SK-N-SH (cell line): ENCODE data around the gene OLAH. TPM values are rescaled to one million over a fixed set of nuclear protein-coding genes. Genes with fewer than 3 reads are reported as not detected.

Source experiments
- CTCF ChIA-PET: fragments of 300-600, 350-600 bp; formaldehyde crosslinking; extraction: SDS; loops from one replicate; lab custom pipeline; 2021; lab: Yijun Ruan, JAX
- POLR2A ChIA-PET: fragments of 350-600 bp; sonication (Branson Sonifier 250); formaldehyde crosslinking; extraction: SDS; loops from one replicate; lab custom pipeline; 2020; ENCODE audit warnings: antibody characterized with exemption, inconsistent platforms; lab: Yijun Ruan, JAX
- DNase-seq: peaks from one replicate; pipeline ENCODE4 v3.0.0; 2012
- H2AFZ ChIP-seq: fragments of 200-600 bp; sonication (generic); 2 replicates; pipeline ENCODE4 v1.8.1; 2016; ENCODE audit warnings: antibody characterized with exemption, mild to moderate bottlenecking, low read depth
- H3F3A ChIP-seq: fragments of 200-600 bp; sonication (generic); replicated peaks from 2 replicates; pipeline ENCODE3; 2016; ENCODE audit warnings: antibody characterized with exemption, mild to moderate bottlenecking; ENCODE audit not compliant: insufficient read depth
- H3K27ac ChIP-seq, 2 experiments: fragments of 200-500 bp in 1 of 2; fragments of 200-600 bp in 1 of 2; sonication (Bioruptor generic) in 1 of 2; sonication (generic), shearing (Covaris generic) in 1 of 2; 2 replicates each; pipeline versions ENCODE4 v1.5.1 to v1.6.1; 2014 to 2016; ENCODE audit warnings: low read depth in 2 of 2, inconsistent platforms in 1 of 2, low read length in 1 of 2, mild to moderate bottlenecking in 1 of 2, mixed read lengths in 1 of 2
- H3K27me3 ChIP-seq: fragments of 200-600 bp; sonication (generic), shearing (Covaris generic); 2 replicates; pipeline ENCODE4 v1.6.1; 2016; ENCODE audit warnings: mixed run types; ENCODE audit not compliant: insufficient read depth
- H3K36me3 ChIP-seq, 2 experiments: fragments of 200-500 bp in 1 of 2; fragments of 200-600 bp in 1 of 2; sonication (Bioruptor generic) in 1 of 2; sonication (generic) in 1 of 2; replicated peaks in 1 of 2; 2 replicates each; pipeline versions ENCODE3 to v1.5.1; 2014 to 2016; ENCODE audit warnings: low read length in 1 of 2, mild to moderate bottlenecking in 1 of 2; ENCODE audit not compliant: insufficient read depth in 2 of 2, control insufficient read depth in 1 of 2
- H3K4me1 ChIP-seq, 2 experiments: fragments of 200-500 bp in 1 of 2; fragments of 200-600 bp in 1 of 2; sonication (Bioruptor generic) in 1 of 2; sonication (generic), shearing (Covaris generic) in 1 of 2; 2 replicates each; pipeline versions ENCODE4 v1.5.1 to v1.6.1; 2014 to 2016; ENCODE audit warnings: low read depth in 1 of 2, low read length in 1 of 2, mixed run types in 1 of 2; ENCODE audit not compliant: insufficient read depth in 2 of 2, control insufficient read depth in 1 of 2
- H3K4me2 ChIP-seq: fragments of 200-600 bp; sonication (generic), shearing (Covaris generic); 2 replicates; pipeline ENCODE4 v1.6.1; 2017; ENCODE audit warnings: mixed run types
- H3K4me3 ChIP-seq, 2 experiments: fragments of 200-500 bp in 1 of 2; fragments of 200-600 bp in 1 of 2; sonication (Bioruptor generic) in 1 of 2; sonication (generic), shearing (Covaris generic) in 1 of 2; 2 replicates each; pipeline versions ENCODE4 v1.5.1 to v1.8.1; 2014 to 2016; ENCODE audit warnings: low read depth in 2 of 2, inconsistent platforms in 1 of 2, low read length in 1 of 2, mild to moderate bottlenecking in 1 of 2, mixed read lengths in 1 of 2, moderate library complexity in 1 of 2
- H3K79me2 ChIP-seq: fragments of 200-600 bp; sonication (generic); 2 replicates; pipeline ENCODE4 v1.8.1; 2017; ENCODE audit warnings: mild to moderate bottlenecking; ENCODE audit not compliant: insufficient read depth
- H3K9ac ChIP-seq: fragments of 200-600 bp; sonication (generic); 2 replicates; pipeline ENCODE4 v1.6.1; 2017; ENCODE audit warnings: mixed run types
- H3K9me2 ChIP-seq: fragments of 200-600 bp; sonication (generic); 2 replicates; pipeline ENCODE4 v1.6.1; 2017; ENCODE audit warnings: mixed run types
- H3K9me3 ChIP-seq: fragments of 200-600 bp; sonication (generic); 2 replicates; pipeline ENCODE4 v1.6.1; 2017; ENCODE audit warnings: mixed run types, mild to moderate bottlenecking, moderate library complexity
- H4K20me1 ChIP-seq: fragments of 200-600 bp; sonication (generic); 2 replicates; pipeline ENCODE4 v1.6.1; 2017; ENCODE audit warnings: mild to moderate bottlenecking, mixed run types; ENCODE audit not compliant: insufficient read depth
- CTCF ChIP-seq: fragments of 200-600 bp; sonication (generic); IDR thresholded peaks from 2 replicates; pipeline ENCODE4 v1.6.1; 2017; ENCODE audit warnings: antibody characterized with exemption, mild to moderate bottlenecking, moderate library complexity
- ELF1 ChIP-seq: IDR thresholded peaks from 2 replicates; pipeline ENCODE4 v1.4.0; 2012
- EP300 ChIP-seq, 2 experiments: IDR thresholded peaks; 2 replicates each; pipeline versions ENCODE4 v1.4.0 to v1.6.1; 2012; ENCODE audit warnings: borderline replicate concordance in 1 of 2, low read depth in 1 of 2, low read length in 1 of 2
- EZH2phosphoT487 ChIP-seq: fragments of 200-600 bp; sonication (generic); IDR thresholded peaks from 2 replicates; pipeline ENCODE4 v1.6.1; 2017; ENCODE audit warnings: low read depth, mixed run types, mild to moderate bottlenecking, antibody characterized with exemption, moderate library complexity, borderline replicate concordance
- FOSL2 ChIP-seq: IDR thresholded peaks from 2 replicates; pipeline ENCODE4 v1.4.0; 2012; ENCODE audit warnings: low read depth, mild to moderate bottlenecking, moderate library complexity, borderline replicate concordance
- FOXJ3 ChIP-seq: sonication (generic); formaldehyde crosslinking; IDR thresholded peaks from 2 replicates; pipeline ENCODE4 v1.5.1; 2020; ENCODE audit warnings: mild to moderate bottlenecking, missing genetic modification reagents
- FOXM1 ChIP-seq: IDR thresholded peaks from 2 replicates; pipeline ENCODE4 v1.4.0; 2012; ENCODE audit warnings: low read depth, mild to moderate bottlenecking
- GATA2 ChIP-seq: sonication (generic); formaldehyde crosslinking; IDR thresholded peaks from 2 replicates; pipeline ENCODE4 v1.5.0; 2020; ENCODE audit warnings: mild to moderate bottlenecking, missing genetic modification reagents
- JUND ChIP-seq: IDR thresholded peaks from 2 replicates; pipeline ENCODE4 v1.4.0; 2012
- MEF2A ChIP-seq: IDR thresholded peaks from 2 replicates; pipeline ENCODE4 v1.4.0; 2012; ENCODE audit warnings: low read depth, borderline replicate concordance
- MXI1 ChIP-seq: IDR thresholded peaks from 2 replicates; pipeline ENCODE4 v1.6.1; 2012; ENCODE audit warnings: mild to moderate bottlenecking, low read depth, low read length, improper control_type of control experiment
- POLR2AphosphoS5 ChIP-seq: IDR thresholded peaks from 2 replicates; pipeline ENCODE4 v1.6.1; 2012; ENCODE audit warnings: low read depth, low read length
- RAD21 ChIP-seq: IDR thresholded peaks from 2 replicates; pipeline ENCODE4 v1.6.1; 2012; ENCODE audit warnings: mild to moderate bottlenecking, low read length
- RCOR1 ChIP-seq: fragments of 150-350 bp; IDR thresholded peaks from 2 replicates; pipeline ENCODE4 v1.6.1; 2017; ENCODE audit warnings: antibody characterized with exemption, low read length
- RFX5 ChIP-seq: IDR thresholded peaks from 2 replicates; pipeline ENCODE4 v1.6.1; 2012; ENCODE audit warnings: mild to moderate bottlenecking, improper control_type of control experiment, low read length
- TCF12 ChIP-seq: IDR thresholded peaks from 2 replicates; pipeline ENCODE4 v1.4.0; 2012
- TEAD4 ChIP-seq: IDR thresholded peaks from 2 replicates; pipeline ENCODE4 v1.4.0; 2012; ENCODE audit warnings: mild to moderate bottlenecking, borderline replicate concordance; ENCODE audit not compliant: insufficient read depth
- USF1 ChIP-seq: IDR thresholded peaks from 2 replicates; pipeline ENCODE4 v1.4.0; 2012; ENCODE audit warnings: low read depth, borderline replicate concordance
- YY1 ChIP-seq: IDR thresholded peaks from 2 replicates; pipeline ENCODE4 v1.4.0; 2012; ENCODE audit warnings: low read depth, mild to moderate bottlenecking
- WGBS: methylation state at CpG from one replicate; pipeline ENCODE4 v1.1.6; 2017; ENCODE audit warnings: low lambda C conversion rate; 5-methylcytosine and 5-hydroxymethylcytosine counted together
- polyA plus RNA-seq, 3 experiments: library from polyadenylated mRNA; depleted of rRNA; stranded (reverse); fragments of >200 nt; gene quantifications; 2 replicates each; pipeline ENCODE4 v1.2.3, GENCODE V29; 2012
- TF ChIP-seq, protein P1 (sequence below): fragments of 150-350 bp; IDR thresholded peaks from 2 replicates; pipeline ENCODE4 v1.6.1; 2016; ENCODE audit warnings: mild to moderate bottlenecking, low read depth, low read length

Gene OLAH
- polyA plus RNA-seq, 1 of the 3 experiments (the other 2 are of a cell fraction) = not detected

DNA sequence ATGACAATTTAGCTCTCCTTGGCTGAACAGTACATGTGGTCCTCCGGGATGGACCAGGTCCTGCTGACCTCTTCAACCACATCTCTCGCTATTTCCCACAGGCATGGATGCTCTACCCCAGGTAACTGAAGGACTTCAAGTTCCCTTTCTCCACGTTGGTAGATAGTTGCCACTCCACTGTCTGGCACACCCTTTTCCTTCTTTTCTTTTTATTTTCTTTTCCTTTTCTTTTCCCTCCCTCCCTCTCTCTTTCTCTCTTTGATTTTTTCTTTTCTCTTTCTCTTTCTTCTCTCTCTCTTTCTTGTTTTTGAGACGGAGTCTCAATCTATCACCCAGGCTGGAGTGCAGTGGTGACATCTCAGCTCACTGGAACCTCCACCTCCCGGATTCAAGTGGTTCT is 47.7 kb downstream of the OLAH start:
- POLR2A ChIA-PET = interaction anchor here (1.5 kb wide), 1 partner anchor 132 kb away, joined by 3 read pairs; the partner anchor contains the start of gene MEIG1
- TF ChIP-seq FOXM1 = no peak
- TF ChIP-seq FOXJ3 (CRISPR knock-in tag) = no peak
- TF ChIP-seq YY1 = no peak
- TF ChIP-seq MEF2A = no peak
- TF ChIP-seq ELF1 = no peak
- TF ChIP-seq FOSL2 = no peak
- TF ChIP-seq USF1 = no peak
- no peak for TF ChIP-seq RCOR1
- TF ChIP-seq MXI1 = no peak
- TF ChIP-seq, protein P1, sequence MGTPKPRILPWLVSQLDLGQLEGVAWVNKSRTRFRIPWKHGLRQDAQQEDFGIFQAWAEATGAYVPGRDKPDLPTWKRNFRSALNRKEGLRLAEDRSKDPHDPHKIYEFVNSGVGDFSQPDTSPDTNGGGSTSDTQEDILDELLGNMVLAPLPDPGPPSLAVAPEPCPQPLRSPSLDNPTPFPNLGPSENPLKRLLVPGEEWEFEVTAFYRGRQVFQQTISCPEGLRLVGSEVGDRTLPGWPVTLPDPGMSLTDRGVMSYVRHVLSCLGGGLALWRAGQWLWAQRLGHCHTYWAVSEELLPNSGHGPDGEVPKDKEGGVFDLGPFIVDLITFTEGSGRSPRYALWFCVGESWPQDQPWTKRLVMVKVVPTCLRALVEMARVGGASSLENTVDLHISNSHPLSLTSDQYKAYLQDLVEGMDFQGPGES = no peak
- TF ChIP-seq TEAD4 = no peak
- TF ChIP-seq RAD21 = no peak
- no peak for TF ChIP-seq EP300 (IDR thresholded peaks at IDR 0.05; ENCODE audit: borderline replicate concordance in 1 of 2, low read depth in 1 of 2, low read length in 1 of 2)
- CTCF ChIA-PET = interaction anchor here (1.5 kb wide), 1 partner anchor 15 kb away, joined by 3 read pairs; no protein-coding TSS in a partner anchor
- DNase-seq = no peak
- H3K36me3 ChIP-seq = no peaks in the 10 kb centered on the region
- H2AFZ ChIP-seq = no peak overlapping the region
- H3K9me3 ChIP-seq = no peaks in the 10 kb centered on the region
- no peaks in the 10 kb centered on the region for H3F3A ChIP-seq
- no peaks in the 10 kb centered on the region for H3K79me2 ChIP-seq
- no peaks in the 10 kb centered on the region for H4K20me1 ChIP-seq
- H3K4me1 ChIP-seq = peaks cover 0 to 4% of the 10 kb centered on the region in 2 experiments; a peak in 2 of 4 replicates
- H3K4me2 ChIP-seq = no peak overlapping the region
- no peak overlapping the region for H3K4me3 ChIP-seq
- H3K9me2 ChIP-seq = no peaks in the 10 kb centered on the region
- no peaks in the 10 kb centered on the region for H3K27me3 ChIP-seq
- no peak overlapping the region for H3K27ac ChIP-seq
- WGBS = 68% methylated on average over 5 of the region's 5 CpGs
- no peak overlapping the region for H3K9ac ChIP-seq

DNA sequence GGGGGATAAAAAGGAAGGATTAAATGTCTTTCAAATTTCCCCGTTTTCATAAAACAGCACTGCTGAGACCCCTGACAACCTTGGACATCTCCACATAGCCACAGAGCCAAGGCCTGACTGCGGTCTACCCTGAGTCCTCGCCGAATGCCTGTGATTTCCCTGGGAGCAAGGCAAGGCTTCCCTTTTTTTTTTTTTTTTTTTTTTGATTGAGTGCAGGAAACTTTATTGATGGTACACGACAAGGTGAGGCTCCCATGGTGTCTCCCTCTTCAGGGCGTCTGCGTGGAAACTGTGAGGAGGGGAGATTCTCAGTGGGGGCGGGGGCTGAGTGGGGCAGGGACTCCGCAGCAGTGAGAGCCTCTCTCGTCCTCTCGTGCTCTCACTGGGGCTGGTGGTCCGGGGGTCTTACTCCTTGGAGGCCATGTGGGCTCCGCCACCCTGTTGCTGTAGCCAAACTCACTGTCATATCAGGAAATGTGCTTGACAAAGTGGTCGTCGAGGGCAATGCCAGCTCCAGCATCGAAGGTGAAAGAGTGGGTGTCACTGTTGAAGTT is 49.2 kb downstream of the OLAH start:
- Histone ChIP-seq H3K4me2 (no peak overlapping the region), H4K20me1 (no peaks in the 10 kb centered on the region), H3K9me2 (no peaks in the 10 kb centered on the region), H3K9me3 (no peaks in the 10 kb centered on the region), H2AFZ (no peak overlapping the region), H3K27ac (no peak overlapping the region), H3K9ac (no peak overlapping the region), H3K4me1 (peaks cover 0 to 5% of the 10 kb centered on the region in 2 experiments; a peak in 2 of 4 replicates), H3K79me2 (peaks cover 6% of the 10 kb centered on the region), H3K27me3 (no peaks in the 10 kb centered on the region), H3K36me3 (no peaks in the 10 kb centered on the region), H3F3A (peaks cover 5% of the 10 kb centered on the region), H3K4me3 (no peak overlapping the region)
- TF ChIP-seq FOXM1 (no peak), RFX5 (no peak), RAD21 (no peak), TCF12 (no peak), GATA2 (CRISPR knock-in tag) (no peak), CTCF (no peak), EZH2phosphoT487 (no peak), USF1 (no peak), JUND (no peak), POLR2AphosphoS5 (no peak), YY1 (no peak), ELF1 (no peak)
- CTCF ChIA-PET = no interaction called here
- DNase-seq = no peak
- POLR2A ChIA-PET = no interaction called here
- WGBS = 78% methylated on average over 6 of the region's 16 CpGs
